SK-N-SH treated with all-trans-retinoic acid at 6 μM for 48 hours (cell line): ENCODE data around the gene HOXC5.

Source experiments
- ATAC-seq: fragments of 200-7000 bp; cut with Tn5 transposase; 3 replicates; pipeline ENCODE4 v1.9.1; 2020; ENCODE audit warnings: mild to moderate bottlenecking, moderate library complexity
- ARNTL ChIP-seq: fragments of 450-650 bp; formaldehyde crosslinking; IDR thresholded peaks from 2 replicates; pipeline ENCODE4 v1.5.0; 2020; ENCODE audit warnings: low read depth, mild to moderate bottlenecking, moderate library complexity, borderline replicate concordance
- BACH2 ChIP-seq: fragments of 250-450 bp; sonication (Bioruptor Pico); IDR thresholded peaks from 2 replicates; pipeline ENCODE4 v1.9.0; 2021; ENCODE audit warnings: mild to moderate bottlenecking, borderline replicate concordance
- CREB5 ChIP-seq: fragments of 250-450 bp; sonication (Bioruptor Pico); IDR thresholded peaks from 2 replicates; pipeline ENCODE4 v1.5.1; 2020; ENCODE audit warnings: low read depth, mild to moderate bottlenecking, moderate library complexity
- CSDC2 ChIP-seq: fragments of 250-450 bp; sonication (Bioruptor Pico); IDR thresholded peaks from 2 replicates; pipeline ENCODE4 v1.5.0; 2020; ENCODE audit warnings: mild to moderate bottlenecking, moderate library complexity
- CSRNP3 ChIP-seq: fragments of 250-450 bp; sonication (Bioruptor Pico); IDR thresholded peaks from 2 replicates; pipeline ENCODE4 v1.5.1; 2021; ENCODE audit warnings: mild to moderate bottlenecking, moderate library complexity
- GLIS3 ChIP-seq: fragments of 250-450 bp; sonication (Bioruptor Pico); IDR thresholded peaks from 2 replicates; pipeline ENCODE4 v1.5.0; 2020; ENCODE audit warnings: mild to moderate bottlenecking, moderate library complexity
- ISL1 ChIP-seq: fragments of 250-450 bp; sonication (Bioruptor Pico); IDR thresholded peaks from 2 replicates; pipeline ENCODE4 v2.1.2; 2022; ENCODE audit warnings: mild to moderate bottlenecking, moderate library complexity
- PPARA ChIP-seq: fragments of 250-450 bp; sonication (Bioruptor Pico); IDR thresholded peaks from 2 replicates; pipeline ENCODE4 v1.5.0; 2020; ENCODE audit warnings: mild to moderate bottlenecking, borderline replicate concordance
- RARB ChIP-seq: fragments of 250-450 bp; sonication (Bioruptor Pico); IDR thresholded peaks from 2 replicates; pipeline ENCODE4 v1.8.0; 2021; ENCODE audit warnings: mild to moderate bottlenecking, moderate library complexity
- TCF4 ChIP-seq: fragments of 250-450 bp; sonication (Bioruptor Pico); IDR thresholded peaks from 2 replicates; pipeline ENCODE4 v1.8.0; 2021; ENCODE audit warnings: mild to moderate bottlenecking, moderate library complexity, borderline replicate concordance
- TOX ChIP-seq: fragments of 250-450 bp; sonication (Bioruptor Pico); IDR thresholded peaks from 2 replicates; pipeline ENCODE4 v1.8.0; 2021; ENCODE audit warnings: mild to moderate bottlenecking, moderate library complexity, borderline replicate concordance
- ZC3H10 ChIP-seq: fragments of 250-450 bp; sonication (Bioruptor Pico); IDR thresholded peaks from 2 replicates; pipeline ENCODE4 v1.5.1; 2021; ENCODE audit warnings: mild to moderate bottlenecking, moderate library complexity
- ZFP3 ChIP-seq: fragments of 250-450 bp; sonication (Bioruptor Pico); IDR thresholded peaks from 2 replicates; pipeline ENCODE4 v1.5.0; 2020; ENCODE audit warnings: mild to moderate bottlenecking, moderate library complexity
- ZFP30 ChIP-seq: fragments of 450-650 bp; formaldehyde crosslinking; IDR thresholded peaks from 2 replicates; pipeline ENCODE4 v1.5.0; 2022; ENCODE audit warnings: mild to moderate bottlenecking, moderate library complexity
- ZNF565 ChIP-seq: fragments of 450-650 bp; formaldehyde crosslinking; conservative IDR thresholded peaks from 2 replicates; pipeline ENCODE4 v1.5.0; 2020; ENCODE audit warnings: low read depth, mild to moderate bottlenecking, moderate library complexity
- ZNF70 ChIP-seq: fragments of 450-650 bp; formaldehyde crosslinking; IDR thresholded peaks from 2 replicates; pipeline ENCODE4 v1.5.0; 2020; ENCODE audit warnings: mild to moderate bottlenecking, moderate library complexity
- ZNF8 ChIP-seq: fragments of 450-650 bp; formaldehyde crosslinking; IDR thresholded peaks from 2 replicates; pipeline ENCODE4 v1.5.0; 2020; ENCODE audit warnings: mild to moderate bottlenecking, moderate library complexity
- TF ChIP-seq, protein P1 (sequence below): fragments of 250-450 bp; sonication (Bioruptor Pico); IDR thresholded peaks from 2 replicates; pipeline ENCODE4 v1.5.0; 2020; ENCODE audit warnings: mild to moderate bottlenecking, moderate library complexity
- TF ChIP-seq, protein P2 (sequence below): fragments of 250-450 bp; sonication (Bioruptor Pico); IDR thresholded peaks from 2 replicates; pipeline ENCODE4 v1.8.0; 2021; ENCODE audit warnings: low read depth, mild to moderate bottlenecking, moderate library complexity, borderline replicate concordance

Gene HOXC5

DNA sequence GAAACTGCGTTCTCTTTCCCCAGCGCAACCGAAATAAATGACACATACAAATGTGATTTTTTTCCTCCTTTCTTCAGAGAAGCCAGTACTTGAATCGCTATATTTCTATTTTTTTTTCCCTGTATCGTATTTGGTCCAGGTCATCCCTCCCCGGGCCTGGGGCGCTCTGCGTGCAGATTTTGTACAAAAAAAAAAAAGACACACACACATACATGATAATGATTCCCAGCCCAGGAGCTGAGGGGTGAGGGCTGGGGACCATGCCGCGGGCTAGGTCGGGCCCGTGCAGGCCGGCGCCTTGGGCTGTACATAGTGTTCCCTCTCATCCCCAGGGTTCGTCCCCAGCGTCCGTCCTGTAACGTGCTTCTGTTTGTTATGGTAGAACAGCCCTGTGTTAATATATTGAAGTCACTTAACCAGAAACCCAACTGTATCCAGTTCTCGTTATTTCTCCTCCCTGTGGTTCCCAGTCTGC, 29.9 kb upstream of the HOXC5 start:
- TF ChIP-seq, protein P1, sequence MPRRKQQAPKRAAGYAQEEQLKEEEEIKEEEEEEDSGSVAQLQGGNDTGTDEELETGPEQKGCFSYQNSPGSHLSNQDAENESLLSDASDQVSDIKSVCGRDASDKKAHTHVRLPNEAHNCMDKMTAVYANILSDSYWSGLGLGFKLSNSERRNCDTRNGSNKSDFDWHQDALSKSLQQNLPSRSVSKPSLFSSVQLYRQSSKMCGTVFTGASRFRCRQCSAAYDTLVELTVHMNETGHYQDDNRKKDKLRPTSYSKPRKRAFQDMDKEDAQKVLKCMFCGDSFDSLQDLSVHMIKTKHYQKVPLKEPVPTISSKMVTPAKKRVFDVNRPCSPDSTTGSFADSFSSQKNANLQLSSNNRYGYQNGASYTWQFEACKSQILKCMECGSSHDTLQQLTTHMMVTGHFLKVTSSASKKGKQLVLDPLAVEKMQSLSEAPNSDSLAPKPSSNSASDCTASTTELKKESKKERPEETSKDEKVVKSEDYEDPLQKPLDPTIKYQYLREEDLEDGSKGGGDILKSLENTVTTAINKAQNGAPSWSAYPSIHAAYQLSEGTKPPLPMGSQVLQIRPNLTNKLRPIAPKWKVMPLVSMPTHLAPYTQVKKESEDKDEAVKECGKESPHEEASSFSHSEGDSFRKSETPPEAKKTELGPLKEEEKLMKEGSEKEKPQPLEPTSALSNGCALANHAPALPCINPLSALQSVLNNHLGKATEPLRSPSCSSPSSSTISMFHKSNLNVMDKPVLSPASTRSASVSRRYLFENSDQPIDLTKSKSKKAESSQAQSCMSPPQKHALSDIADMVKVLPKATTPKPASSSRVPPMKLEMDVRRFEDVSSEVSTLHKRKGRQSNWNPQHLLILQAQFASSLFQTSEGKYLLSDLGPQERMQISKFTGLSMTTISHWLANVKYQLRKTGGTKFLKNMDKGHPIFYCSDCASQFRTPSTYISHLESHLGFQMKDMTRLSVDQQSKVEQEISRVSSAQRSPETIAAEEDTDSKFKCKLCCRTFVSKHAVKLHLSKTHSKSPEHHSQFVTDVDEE (CRISPR knock-in tag): no peak
- TF ChIP-seq ZFP30 (CRISPR knock-in tag): no peak
- no peak for TF ChIP-seq ARNTL
- no peak for TF ChIP-seq ZNF70 (CRISPR knock-in tag)
- TF ChIP-seq CREB5 (CRISPR knock-in tag): no peak
- TF ChIP-seq TOX (CRISPR knock-in tag): no peak
- no peak for TF ChIP-seq CSDC2
- TF ChIP-seq BACH2 (CRISPR knock-in tag): no peak
- no peak for TF ChIP-seq CSRNP3 (CRISPR knock-in tag)
- no peak for TF ChIP-seq ZC3H10 (CRISPR knock-in tag)
- TF ChIP-seq, all 23 proteins: peak for 0
- no peak for ATAC-seq

GRCh38 chr12:54003625-54004024, 29.2 kb upstream of the HOXC5 start:
- ATAC-seq: no peak
- no peak for TF ChIP-seq PPARA (CRISPR knock-in tag)
- no peak for TF ChIP-seq ZNF565 (CRISPR knock-in tag)
- TF ChIP-seq ARNTL: no peak
- TF ChIP-seq, protein P2, sequence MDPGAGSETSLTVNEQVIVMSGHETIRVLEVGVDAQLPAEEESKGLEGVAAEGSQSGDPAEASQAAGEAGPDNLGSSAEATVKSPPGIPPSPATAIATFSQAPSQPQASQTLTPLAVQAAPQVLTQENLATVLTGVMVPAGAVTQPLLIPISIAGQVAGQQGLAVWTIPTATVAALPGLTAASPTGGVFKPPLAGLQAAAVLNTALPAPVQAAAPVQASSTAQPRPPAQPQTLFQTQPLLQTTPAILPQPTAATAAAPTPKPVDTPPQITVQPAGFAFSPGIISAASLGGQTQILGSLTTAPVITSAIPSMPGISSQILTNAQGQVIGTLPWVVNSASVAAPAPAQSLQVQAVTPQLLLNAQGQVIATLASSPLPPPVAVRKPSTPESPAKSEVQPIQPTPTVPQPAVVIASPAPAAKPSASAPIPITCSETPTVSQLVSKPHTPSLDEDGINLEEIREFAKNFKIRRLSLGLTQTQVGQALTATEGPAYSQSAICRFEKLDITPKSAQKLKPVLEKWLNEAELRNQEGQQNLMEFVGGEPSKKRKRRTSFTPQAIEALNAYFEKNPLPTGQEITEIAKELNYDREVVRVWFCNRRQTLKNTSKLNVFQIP (CRISPR knock-in tag): no peak
- TF ChIP-seq ZFP30 (CRISPR knock-in tag): no peak
- TF ChIP-seq BACH2 (CRISPR knock-in tag): no peak
- no peak for TF ChIP-seq ZNF8
- no peak for TF ChIP-seq RARB (CRISPR knock-in tag)

GRCh38 chr12:54004063-54004840, 28.6 kb upstream of the HOXC5 start:
- no peak for ATAC-seq
- TF ChIP-seq CSDC2 (no peak), TOX (CRISPR knock-in tag) (no peak), ZFP30 (CRISPR knock-in tag) (no peak), TCF4 (CRISPR knock-in tag) (no peak), ISL1 (CRISPR knock-in tag) (no peak), ZNF565 (CRISPR knock-in tag) (no peak), ZFP3 (no peak), CREB5 (CRISPR knock-in tag) (no peak), ZC3H10 (CRISPR knock-in tag) (no peak), GLIS3 (CRISPR knock-in tag) (no peak), PPARA (CRISPR knock-in tag) (no peak)
- TF ChIP-seq, protein P2 (CRISPR knock-in tag): no peak
- TF ChIP-seq, protein P1 (CRISPR knock-in tag): no peak
